A549 (cell line): ENCODE data around the gene LMF1. TPM values are rescaled to one million over a fixed set of nuclear protein-coding genes. Genes with fewer than 3 reads are reported as not detected.

Source experiments
- ATAC-seq, 2 experiments: fragments of 200-7000 bp in 1 of 2; fragments of >200 bp in 1 of 2; cut with Nextera tagmentation in 1 of 2; cut with Tn5 transposase in 1 of 2; 3 replicates each; pipeline versions ENCODE4 v1.8.0 to v1.9.1; 2018 to 2020; ENCODE audit warnings: mild to moderate bottlenecking in 1 of 2, moderate library complexity in 1 of 2
- CTCF ChIA-PET: fragments of 300-600 bp; sonication (Branson Sonifier 250); formaldehyde crosslinking; extraction: SDS; loops from one replicate; lab custom pipeline; 2021; ENCODE audit warnings: antibody characterized with exemption, inconsistent platforms; lab: Yijun Ruan, JAX
- POLR2A ChIA-PET: fragments of 350-600 bp; formaldehyde crosslinking; extraction: SDS; loops from one replicate; lab custom pipeline; 2021; ENCODE audit warnings: antibody characterized with exemption, inconsistent platforms; lab: Yijun Ruan, JAX
- DNase-seq, 2 experiments: peaks; one replicate each; pipeline versions ENCODE4 v3.0.0 to v3.0.0-alpha.2; 2011 to 2016; ENCODE audit warnings: low read depth in 1 of 2, low spot score in 1 of 2
- FAIRE-seq: peaks from 2 replicates; lab custom pipeline; 2011; peaks lifted over from hg19 to GRCh38; lab: Jason Lieb, UNC
- H3K27ac ChIP-seq, 2 experiments: fragments of >200 bp; sonication (Bioruptor Twin); formaldehyde crosslinking; 3 replicates each; pipeline ENCODE4 v1.5.1; 2016 to 2017
- H3K4me1 ChIP-seq: fragments of >200 bp; sonication (Bioruptor Twin); formaldehyde crosslinking; 3 replicates; pipeline ENCODE4 v1.6.1; 2016
- H3K4me2 ChIP-seq: fragments of >200 bp; sonication (Bioruptor Twin); formaldehyde crosslinking; 3 replicates; pipeline ENCODE4 v1.6.1; 2016
- H3K4me3 ChIP-seq: fragments of >200 bp; sonication (Bioruptor Twin); formaldehyde crosslinking; 3 replicates; pipeline ENCODE4 v1.5.1; 2016
- H3K9me3 ChIP-seq: fragments of >200 bp; sonication (Bioruptor Twin); formaldehyde crosslinking; 3 replicates; pipeline ENCODE4 v1.6.1; 2016
- ATOH8 ChIP-seq: fragments of 250-450 bp; sonication (Bioruptor Pico); IDR thresholded peaks from 2 replicates; pipeline ENCODE4 v1.5.0; 2020; ENCODE audit warnings: low read depth, mild to moderate bottlenecking, moderate library complexity
- BCL3 ChIP-seq: fragments of >200 bp; sonication (Bioruptor Twin); formaldehyde crosslinking; IDR thresholded peaks from 3 replicates; pipeline ENCODE4 v1.6.1; 2016
- CEBPB ChIP-seq, 2 experiments: fragments of >200 bp in 1 of 2; sonication (Bioruptor Twin) in 1 of 2; formaldehyde crosslinking in 1 of 2; IDR thresholded peaks; 2 replicates each; pipeline ENCODE4 v1.6.1; 2012 to 2016
- EHF ChIP-seq: fragments of 250-450 bp; sonication (Bioruptor Pico); IDR thresholded peaks from 2 replicates; pipeline ENCODE4 v1.5.0; 2020; ENCODE audit warnings: mild to moderate bottlenecking
- EHMT2 ChIP-seq: fragments of 200-600 bp; sonication (generic); IDR thresholded peaks from 2 replicates; pipeline ENCODE4 v1.6.1; 2016; ENCODE audit warnings: antibody characterized with exemption, low read depth, mild to moderate bottlenecking, moderate library complexity
- ELK1 ChIP-seq: fragments of 150-350 bp; IDR thresholded peaks from 2 replicates; pipeline ENCODE4 v1.6.1; 2014; ENCODE audit warnings: low read depth, mild to moderate bottlenecking, low read length
- ESRRA ChIP-seq: fragments of 150-350 bp; IDR thresholded peaks from 2 replicates; pipeline ENCODE4 v1.6.1; 2014; ENCODE audit warnings: mild to moderate bottlenecking, low read length, borderline replicate concordance
- HEYL ChIP-seq: fragments of 250-450 bp; sonication (Bioruptor Pico); IDR thresholded peaks from 2 replicates; pipeline ENCODE4 v1.8.0; 2021; ENCODE audit warnings: mild to moderate bottlenecking, moderate library complexity
- HOXB5 ChIP-seq: fragments of 250-450 bp; sonication (Bioruptor Pico); IDR thresholded peaks from 2 replicates; pipeline ENCODE4 v1.5.0; 2020; ENCODE audit warnings: mild to moderate bottlenecking, moderate library complexity
- JUNB ChIP-seq: fragments of >200 bp; sonication (Bioruptor Twin); formaldehyde crosslinking; IDR thresholded peaks from 2 replicates; pipeline ENCODE4 v1.6.1; 2016
- MAX ChIP-seq: IDR thresholded peaks from 2 replicates; pipeline ENCODE4 v1.6.1; 2012
- MYC ChIP-seq: IDR thresholded peaks from 2 replicates; pipeline ENCODE4 v1.6.1; 2012; ENCODE audit warnings: mild to moderate bottlenecking, inconsistent platforms, low read length, improper control_type of control experiment, borderline replicate concordance
- NFE2L2 ChIP-seq: fragments of 150-350 bp; conservative IDR thresholded peaks from 2 replicates; pipeline ENCODE4 v1.6.1; 2014; ENCODE audit warnings: low read length
- NPAS2 ChIP-seq: fragments of 250-450 bp; sonication (Bioruptor Pico); IDR thresholded peaks from 2 replicates; pipeline ENCODE4 v1.8.0; 2022; ENCODE audit warnings: mild to moderate bottlenecking, moderate library complexity, borderline replicate concordance
- NR3C1 ChIP-seq: fragments of >200 bp; sonication (Bioruptor Twin); formaldehyde crosslinking; IDR thresholded peaks from 3 replicates; pipeline ENCODE4 v1.6.1; 2017
- POLR2A ChIP-seq: IDR thresholded peaks from 2 replicates; pipeline ENCODE4 v1.6.1; 2012; ENCODE audit warnings: mild to moderate bottlenecking, low read length
- RARB ChIP-seq: fragments of 250-450 bp; sonication (Bioruptor Pico); IDR thresholded peaks from 2 replicates; pipeline ENCODE4 v1.8.0; 2021; ENCODE audit warnings: mild to moderate bottlenecking, moderate library complexity
- REST ChIP-seq: fragments of 200-600 bp; sonication (generic); IDR thresholded peaks from 2 replicates; pipeline ENCODE4 v1.6.1; 2016; ENCODE audit warnings: antibody characterized with exemption, mild to moderate bottlenecking, moderate library complexity
- RFX5 ChIP-seq: fragments of 450-650 bp; IDR thresholded peaks from 2 replicates; pipeline ENCODE4 v1.7.1; 2014; ENCODE audit warnings: antibody characterized with exemption, mild to moderate bottlenecking, moderate library complexity
- RNF2 ChIP-seq: fragments of 200-600 bp; sonication (generic); IDR thresholded peaks from 2 replicates; pipeline ENCODE4 v1.6.1; 2016; ENCODE audit warnings: low read depth, mild to moderate bottlenecking, antibody characterized with exemption, moderate library complexity, borderline replicate concordance
- SMC3 ChIP-seq: fragments of >200 bp; sonication (Bioruptor Twin); formaldehyde crosslinking; IDR thresholded peaks from 3 replicates; pipeline ENCODE4 v1.6.1; 2018; ENCODE audit warnings: inconsistent platforms
- TFCP2L1 ChIP-seq: fragments of 250-450 bp; sonication (Bioruptor Pico); IDR thresholded peaks from 2 replicates; pipeline ENCODE4 v1.5.0; 2021; ENCODE audit warnings: mild to moderate bottlenecking
- USF2 ChIP-seq: fragments of 450-650 bp; IDR thresholded peaks from 2 replicates; pipeline ENCODE4 v1.6.1; 2014; ENCODE audit warnings: antibody characterized with exemption
- ZNF302 ChIP-seq: fragments of 250-450 bp; sonication (Bioruptor Pico); IDR thresholded peaks from 2 replicates; pipeline ENCODE4 v1.9.0; 2021; ENCODE audit warnings: inconsistent platforms, mild to moderate bottlenecking, moderate library complexity
- ZSCAN20 ChIP-seq: fragments of 250-450 bp; sonication (Bioruptor Pico); IDR thresholded peaks from 2 replicates; pipeline ENCODE4 v1.8.0; 2022; ENCODE audit warnings: mild to moderate bottlenecking, moderate library complexity
- WGBS: methylation state at CpG from one replicate; pipeline ENCODE4 v1.1.6; 2017; ENCODE audit errors: missing lambda C conversion rate; 5-methylcytosine and 5-hydroxymethylcytosine counted together
- polyA plus RNA-seq, 4 experiments: library from polyadenylated mRNA; depleted of rRNA in 3 of 4; stranded (reverse); fragments of >200 nt; fragmentation: RNase III in 1 of 4; extraction: RNeasy Plus Mini Kit Qiagen cat#74134 plus additional on column Dnase treatment in 1 of 4; gene quantifications; 2 replicates in 3 of 4; 3 replicates in 1 of 4; pipeline ENCODE4 v1.2.3, GENCODE V29; 2011 to 2017

LMF1 gene
- polyA plus RNA-seq, 2 of the 4 experiments (the other 2 are of a cell fraction) = 8.8 to 10.9 TPM

- Histone ChIP-seq H3K4me3 (no peak overlapping the region), H3K9me3 (no peaks in the 10 kb centered on the region), H3K27ac (no peak overlapping the region), H3K4me1 (no peaks in the 10 kb centered on the region), H3K4me2 (no peak overlapping the region)
- ATAC-seq (no peak), DNase-seq (no peak), FAIRE-seq (no peak)
- TF ChIP-seq RNF2 = no peak
- TF ChIP-seq ZNF302 (CRISPR knock-in tag) = no peak
- no peak for TF ChIP-seq ESRRA
- TF ChIP-seq CEBPB (IDR thresholded peaks at IDR 0.05) = no peak
- TF ChIP-seq MYC = no peak
- no peak for TF ChIP-seq NFE2L2
- no peak for TF ChIP-seq HEYL
- TF ChIP-seq EHMT2 = no peak
- no peak for TF ChIP-seq HOXB5 (CRISPR knock-in tag)
- no peak for TF ChIP-seq SMC3
- no peak for TF ChIP-seq TFCP2L1 (CRISPR knock-in tag)
- TF ChIP-seq NR3C1 = no peak
- no peak for TF ChIP-seq JUNB
- TF ChIP-seq USF2 = no peak
- no peak for TF ChIP-seq EHF
- TF ChIP-seq ELK1 = no peak
- TF ChIP-seq ATOH8 (CRISPR knock-in tag) = no peak
- no peak for TF ChIP-seq POLR2A
- TF ChIP-seq RARB (CRISPR knock-in tag) = no peak
- 91% methylated on average over 15 of the region's 15 CpGs for WGBS
- CTCF ChIA-PET = no interaction called here
- POLR2A ChIA-PET = no interaction called here
These were observed 37.2 kb downstream of the LMF1 start for GRCh38 chr16:933581-933980.

- H3K9me3 ChIP-seq = no peaks in the 10 kb centered on the region
- ATAC-seq (no peak), DNase-seq (no peak)
- POLR2A ChIA-PET = no interaction called here
- 84% methylated on average over 21 of the region's 21 CpGs for WGBS
- H3K4me3 ChIP-seq = no peak overlapping the region
- no peak overlapping the region for H3K4me2 ChIP-seq
- CTCF ChIA-PET = no interaction called here
- no peaks in the 10 kb centered on the region for H3K4me1 ChIP-seq
- TF ChIP-seq MAX (no peak), ZSCAN20 (no peak)
- TF ChIP-seq, all 56 proteins: peak for 0
- no peak for FAIRE-seq
- H3K27ac ChIP-seq = no peak overlapping the region
These were observed 37.9 kb downstream of the LMF1 start for GRCh38 chr16:932831-933330.

GRCh38 chr16:931626-932500 lies 38.9 kb downstream of the LMF1 start:
- H3K4me1 ChIP-seq = no peaks in the 10 kb centered on the region
- no peaks in the 10 kb centered on the region for H3K9me3 ChIP-seq
- POLR2A ChIA-PET = no interaction called here
- no peak overlapping the region for H3K4me3 ChIP-seq
- FAIRE-seq (no peak), ATAC-seq (no peak), DNase-seq (no peak)
- H3K4me2 ChIP-seq = no peak overlapping the region
- WGBS = 86% methylated on average over 39 of the region's 44 CpGs
- CTCF ChIA-PET = no interaction called here
- no peak overlapping the region for H3K27ac ChIP-seq
- TF ChIP-seq ATOH8 (CRISPR knock-in tag) (no peak), HEYL (no peak), NPAS2 (no peak), RFX5 (no peak), BCL3 (no peak), REST (no peak), ESRRA (no peak), NR3C1 (no peak), RARB (CRISPR knock-in tag) (no peak)
